OCI-M1 (cell line): ENCODE measurements around the gene ZMYND12.

Source experiments
- DNase-seq: peaks from one replicate; lab custom pipeline; 2025; lab: John Stamatoyannopoulos, UW

Gene ZMYND12

DNA sequence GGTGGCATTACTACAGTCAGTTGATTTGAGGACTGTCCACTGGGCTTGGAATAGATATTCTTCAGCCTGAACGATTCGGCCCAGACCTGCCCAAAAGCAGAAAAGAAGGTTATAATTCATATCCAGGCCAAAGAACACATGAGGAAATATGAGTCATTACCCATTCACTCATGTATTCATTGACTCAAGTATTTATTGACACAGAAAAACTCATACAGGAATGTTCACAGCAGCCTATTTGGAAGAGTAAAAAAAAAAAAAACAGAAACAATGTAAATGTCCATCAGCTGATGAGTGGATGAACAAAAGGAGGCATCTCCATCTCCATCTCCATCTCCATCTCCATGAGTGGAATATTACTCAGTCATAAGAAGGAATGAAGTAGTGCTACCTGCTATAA is 15.9 kb downstream of the ZMYND12 start:
- DNase-seq: no peak

DNA sequence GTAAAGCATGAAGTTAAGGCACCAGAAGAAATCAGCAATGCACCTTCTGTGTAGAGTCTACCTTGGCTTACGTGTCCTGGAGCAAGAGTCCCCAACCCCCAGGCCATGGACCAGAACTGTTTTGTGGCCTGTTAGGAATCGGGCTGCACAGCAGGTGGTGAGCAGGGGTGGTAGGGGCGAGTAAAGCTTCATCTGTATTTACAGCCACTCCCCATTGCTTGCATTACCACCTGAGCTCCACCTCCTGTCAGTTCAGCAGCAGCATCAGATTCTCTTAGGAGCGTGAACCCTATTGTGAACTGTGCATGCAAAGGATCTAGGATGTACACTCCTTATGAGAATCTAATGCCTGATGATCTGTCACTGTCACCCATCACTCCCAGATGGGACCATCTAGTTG is 21.5 kb downstream of the ZMYND12 start:
- no peak for DNase-seq

DNA sequence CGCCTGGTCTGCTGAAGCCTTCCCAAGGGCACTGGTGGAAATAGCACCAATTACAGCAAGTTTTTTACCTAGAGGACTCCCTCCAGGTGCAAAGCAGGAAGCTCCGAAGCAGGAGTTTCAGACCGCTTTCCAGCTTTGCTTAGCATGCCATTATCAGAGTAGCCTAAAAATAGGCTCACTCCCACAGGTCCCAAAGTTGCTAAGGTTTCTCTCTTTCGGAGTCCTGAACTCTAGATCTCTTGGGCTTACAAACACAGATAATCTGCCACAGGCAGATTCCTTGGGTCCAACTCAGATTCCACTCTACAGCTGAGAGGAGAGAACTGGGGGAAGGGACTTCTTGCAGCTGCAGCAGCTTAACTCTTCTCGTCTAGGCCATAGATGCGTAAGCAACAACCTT is 22.5 kb downstream of the ZMYND12 start:
- DNase-seq: no peak

DNA sequence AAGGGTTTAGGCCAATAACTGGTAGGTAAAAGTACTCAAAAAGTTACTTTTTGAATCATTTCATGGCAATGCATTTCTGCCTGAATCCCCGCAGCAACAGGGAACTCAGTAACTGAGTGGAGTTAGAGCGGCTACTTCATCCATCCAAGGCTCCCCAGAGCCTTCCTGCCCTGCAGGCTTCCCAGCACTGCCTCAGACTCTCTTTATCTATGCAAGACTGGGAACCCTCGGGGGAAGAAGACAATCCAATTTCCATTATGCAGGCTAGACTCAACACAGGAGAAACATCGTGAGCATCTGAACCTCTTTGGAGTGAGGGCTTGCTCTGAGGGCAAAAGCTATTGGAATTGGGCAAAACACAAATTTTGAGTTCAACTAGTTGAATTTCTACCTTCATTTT is 23.1 kb downstream of the ZMYND12 start:
- no peak for DNase-seq

DNA sequence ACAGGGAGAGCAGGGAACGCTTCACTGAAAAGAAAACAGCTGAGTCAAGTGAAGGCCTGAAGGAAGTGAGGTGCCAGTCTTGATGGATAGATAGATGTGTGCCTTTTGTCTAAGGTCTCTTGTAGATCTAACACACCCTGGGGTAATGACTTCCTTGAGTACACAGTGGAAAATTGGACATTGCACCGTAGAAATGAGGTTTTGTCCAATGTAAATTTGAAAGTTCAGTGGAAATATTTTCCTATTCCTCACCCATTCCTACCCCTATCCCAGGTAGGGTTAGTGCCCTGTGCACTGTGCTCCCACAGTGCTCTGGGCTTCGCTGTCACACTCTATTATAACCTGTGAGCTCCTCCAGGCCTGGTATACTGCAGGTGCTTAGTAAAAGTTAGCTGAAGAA is 24.3 kb downstream of the ZMYND12 start:
- no peak for DNase-seq

DNA sequence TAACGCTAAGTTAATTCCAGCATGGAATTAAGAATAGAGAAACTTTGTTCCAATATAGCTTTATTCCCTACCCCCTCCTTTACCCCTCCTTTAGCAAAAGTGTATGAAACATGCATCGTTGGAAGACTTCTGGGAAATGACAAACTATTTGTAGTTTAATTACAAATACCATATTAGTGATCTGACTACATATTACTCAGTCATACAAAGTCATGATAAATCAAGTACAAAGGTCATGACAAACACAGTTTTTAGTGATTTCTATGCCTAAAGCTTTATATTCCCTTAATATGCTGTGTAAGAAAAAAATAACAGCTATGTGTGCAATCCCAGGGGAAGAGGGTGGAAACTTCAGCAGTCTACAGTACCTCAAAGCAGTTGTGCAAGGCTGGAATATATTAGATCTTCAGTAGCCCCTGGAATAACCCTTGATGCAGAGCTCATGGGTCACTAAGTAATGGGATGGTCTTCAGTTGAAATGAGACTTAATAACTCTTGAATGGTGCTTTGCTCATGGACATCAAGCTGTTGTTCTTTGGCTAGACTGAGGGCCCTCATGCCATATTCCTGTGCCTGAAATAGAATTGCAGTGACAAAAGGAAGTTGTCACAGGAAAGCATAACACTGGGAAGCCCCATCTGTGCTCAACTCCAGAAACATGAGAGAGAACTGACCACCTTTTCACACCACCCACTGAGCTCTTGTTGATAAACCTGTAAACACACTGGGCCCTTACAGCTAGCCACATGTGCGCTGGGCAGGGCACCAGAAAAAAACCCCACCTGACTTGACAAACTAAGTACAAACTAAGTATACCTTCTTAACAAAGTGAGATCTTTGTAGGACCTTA is 25.3 kb downstream of the ZMYND12 start:
- no peak for DNase-seq

DNA sequence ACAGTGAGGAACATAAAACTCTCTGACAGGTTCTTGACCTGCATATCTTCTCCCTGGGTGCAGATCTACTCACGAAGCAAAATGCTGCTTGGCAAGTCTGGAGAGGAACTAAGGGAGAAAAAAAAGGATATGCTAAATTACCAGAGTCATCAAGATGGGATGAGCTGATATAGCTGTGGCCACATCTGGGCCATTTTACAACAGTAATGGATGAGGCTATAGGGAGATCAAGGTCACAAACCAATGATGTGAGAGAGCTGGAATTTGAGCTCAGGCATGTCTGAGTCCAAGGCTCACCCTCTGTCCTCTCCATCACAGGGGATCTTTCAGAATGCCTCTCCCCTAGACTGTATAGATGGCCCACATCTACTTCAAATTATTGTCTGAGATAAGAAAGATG is 26.2 kb downstream of the ZMYND12 start:
- no peak for DNase-seq

DNA sequence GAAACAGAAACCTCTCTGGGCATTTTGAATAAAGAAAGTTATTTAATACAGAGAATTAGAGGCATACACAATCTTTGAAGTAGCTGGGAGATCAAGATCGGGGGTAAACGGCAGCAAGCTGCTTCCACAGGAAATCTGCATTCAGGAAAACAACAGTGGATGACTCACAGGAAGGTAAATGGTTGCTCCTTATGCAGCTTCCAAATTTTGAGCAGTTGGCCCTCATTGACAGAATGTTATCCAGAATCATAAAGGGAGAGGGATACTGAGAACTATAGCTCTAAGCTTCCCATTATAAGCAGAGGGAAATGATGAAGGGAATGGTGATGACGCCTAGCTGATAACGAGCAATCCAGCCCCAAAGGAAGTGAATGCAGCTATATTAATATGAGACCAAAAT is 28.6 kb downstream of the ZMYND12 start:
- DNase-seq: no peak

DNA sequence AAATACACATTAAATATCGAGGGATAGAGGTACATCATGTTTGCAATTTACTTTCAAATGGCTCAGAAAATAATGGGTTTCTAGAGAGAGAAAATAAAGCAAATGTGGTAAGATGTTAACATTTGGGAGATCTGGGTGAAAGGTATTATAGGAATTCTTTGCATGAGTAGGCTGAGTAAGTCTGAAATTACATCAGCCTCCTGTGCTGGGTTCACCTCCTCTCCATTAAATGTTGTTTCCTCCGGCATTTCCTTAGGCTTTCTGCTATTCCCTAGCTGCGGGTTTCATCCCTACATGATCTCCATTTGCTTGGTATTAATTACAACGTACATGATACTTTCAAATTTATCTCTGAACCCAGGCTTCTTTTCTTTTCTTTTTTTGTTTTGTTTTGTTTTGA is 31.6 kb downstream of the ZMYND12 start:
- DNase-seq: no peak

DNA sequence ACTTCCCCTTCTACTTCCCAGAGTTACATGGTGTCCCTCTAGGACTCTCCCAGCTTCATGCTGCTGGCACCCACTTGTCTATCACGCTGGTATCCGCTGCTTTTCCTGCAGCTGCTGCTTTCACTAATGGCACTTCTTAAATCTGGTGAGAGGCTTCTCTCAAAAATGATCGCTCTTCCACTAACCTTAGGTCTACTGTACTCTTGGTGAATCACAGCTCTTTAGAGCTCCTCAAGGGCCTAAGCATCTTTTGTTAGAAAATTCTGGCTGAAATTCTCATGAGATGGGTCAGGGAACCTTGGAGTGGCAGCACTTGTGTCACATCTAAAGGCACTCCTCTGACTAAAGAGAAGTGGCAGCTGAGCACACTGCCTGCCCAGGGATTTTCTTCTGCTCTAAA is 32.1 kb downstream of the ZMYND12 start:
- no peak for DNase-seq

DNA sequence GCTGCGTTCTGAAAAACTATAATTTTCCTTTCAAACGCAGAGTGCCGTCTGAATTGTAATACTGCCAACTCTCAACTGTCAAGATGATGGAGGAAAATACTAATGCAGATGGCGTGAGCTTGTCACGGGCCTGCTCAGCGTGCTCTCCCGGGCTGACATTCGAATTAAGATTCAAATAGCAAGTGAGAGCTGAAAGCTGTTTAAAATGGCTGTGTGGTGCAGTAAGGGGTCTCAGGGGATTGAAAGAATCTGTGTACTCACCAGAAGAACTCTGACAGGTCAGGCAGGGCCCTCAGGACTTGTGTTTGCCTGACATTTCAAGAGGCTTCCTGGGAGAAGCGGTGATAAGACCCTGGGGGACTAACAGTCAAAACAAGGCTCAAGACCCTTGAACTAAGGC is 33.1 kb downstream of the ZMYND12 start:
- no peak for DNase-seq

DNA sequence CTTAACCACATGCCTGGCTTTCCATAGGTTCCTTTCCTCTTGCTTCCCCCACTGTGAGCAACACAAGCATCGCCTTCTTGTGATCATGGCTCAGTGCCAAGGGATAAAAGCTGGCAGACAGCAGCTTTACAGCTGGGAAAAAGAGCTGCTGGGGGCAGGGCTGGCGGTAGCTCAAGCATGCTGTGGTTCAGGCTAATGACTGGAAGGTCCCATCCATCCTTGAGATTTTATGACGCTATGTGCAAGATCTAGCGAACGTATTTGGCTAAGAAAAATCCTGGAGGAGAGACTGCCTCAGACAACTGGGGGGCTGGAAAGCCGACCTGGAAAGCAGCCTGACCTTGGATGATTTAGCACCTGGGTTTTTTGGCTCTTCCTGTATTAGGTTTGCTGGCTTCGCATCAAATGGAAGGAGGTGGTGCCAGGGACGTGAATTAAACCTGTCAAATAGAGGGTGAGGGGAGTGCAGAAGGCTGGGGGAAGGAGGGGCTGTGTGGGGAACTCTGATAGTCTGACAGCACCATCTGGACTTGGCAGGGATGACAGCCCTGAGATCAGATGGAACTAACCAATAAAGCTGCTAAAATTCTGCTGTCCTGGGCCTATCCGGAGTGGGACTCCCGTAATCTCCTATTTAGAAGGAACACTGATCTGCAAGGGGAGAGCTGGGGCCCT is 34.8 kb downstream of the ZMYND12 start:
- DNase-seq: no peak

DNA sequence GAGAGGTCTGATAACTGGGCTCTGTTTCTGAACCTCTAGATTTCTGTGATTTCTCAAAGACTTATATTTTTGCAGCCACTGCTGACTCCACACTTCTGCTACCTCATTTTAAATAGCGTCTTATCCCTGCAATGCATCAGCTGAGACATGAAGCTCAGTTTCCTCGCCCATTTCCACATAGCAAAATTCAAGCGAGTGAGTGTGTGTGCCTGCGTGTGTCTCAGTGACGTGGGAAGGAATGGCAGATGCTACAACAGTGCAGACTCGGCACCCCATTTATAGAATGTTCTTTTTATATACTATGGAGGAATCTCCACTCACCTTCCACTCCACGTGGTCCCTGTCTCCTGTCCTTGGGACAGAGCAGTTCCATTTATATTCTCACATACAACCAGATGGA is 35.7 kb downstream of the ZMYND12 start:
- no peak for DNase-seq

DNA sequence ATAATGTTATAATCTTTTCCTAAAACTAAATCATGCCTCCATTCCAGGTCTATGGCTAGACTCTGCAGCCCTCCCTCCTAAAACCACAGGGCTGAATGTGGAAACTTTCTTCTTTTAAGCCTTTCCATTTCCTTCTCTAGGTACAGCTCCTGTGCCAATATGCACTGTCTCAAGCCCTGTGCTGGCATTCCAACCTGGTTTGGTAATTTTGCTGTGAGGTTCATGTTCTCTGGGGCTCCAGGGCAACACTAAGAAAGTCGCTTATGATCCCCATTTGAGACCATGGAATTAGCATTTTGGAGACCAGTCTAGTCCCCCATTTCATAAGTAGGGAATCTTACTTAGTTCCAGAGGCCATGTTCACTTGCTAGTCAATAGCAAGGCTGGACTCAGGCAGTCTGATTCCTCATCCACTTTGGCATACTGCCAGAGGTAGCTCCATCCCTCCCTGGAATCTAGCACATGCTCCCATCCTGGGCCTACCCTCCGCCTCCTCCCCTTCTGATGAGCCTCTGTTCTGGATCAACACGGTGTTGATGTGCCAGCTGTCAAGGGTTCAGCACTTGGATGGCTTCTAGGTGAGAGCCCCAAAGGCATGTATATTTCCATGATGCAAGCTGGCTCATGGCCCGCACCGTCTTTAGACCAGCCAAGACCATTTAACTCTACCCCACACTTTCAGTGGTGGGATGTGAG is 36.5 kb downstream of the ZMYND12 start:
- DNase-seq: no peak

DNA sequence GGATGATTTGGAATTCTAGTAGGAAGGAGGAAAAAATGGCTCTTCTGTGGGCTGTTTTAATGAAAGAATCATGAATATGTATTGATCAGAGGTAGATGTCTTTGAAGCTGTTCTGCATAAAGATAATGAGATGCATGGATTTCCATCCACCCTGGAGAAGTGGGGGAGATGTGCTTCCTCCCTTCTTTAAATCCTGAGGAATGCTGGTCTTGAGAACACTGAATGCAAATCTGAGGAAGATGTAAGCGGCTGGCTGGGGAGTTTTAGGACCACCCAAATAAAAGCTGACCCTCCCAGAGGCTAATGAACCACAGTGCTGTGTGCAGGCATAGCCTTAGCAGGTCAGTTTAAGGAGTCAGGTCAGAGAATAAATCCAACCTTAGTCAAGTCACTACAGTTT is 37.3 kb downstream of the ZMYND12 start:
- DNase-seq: no peak

DNA sequence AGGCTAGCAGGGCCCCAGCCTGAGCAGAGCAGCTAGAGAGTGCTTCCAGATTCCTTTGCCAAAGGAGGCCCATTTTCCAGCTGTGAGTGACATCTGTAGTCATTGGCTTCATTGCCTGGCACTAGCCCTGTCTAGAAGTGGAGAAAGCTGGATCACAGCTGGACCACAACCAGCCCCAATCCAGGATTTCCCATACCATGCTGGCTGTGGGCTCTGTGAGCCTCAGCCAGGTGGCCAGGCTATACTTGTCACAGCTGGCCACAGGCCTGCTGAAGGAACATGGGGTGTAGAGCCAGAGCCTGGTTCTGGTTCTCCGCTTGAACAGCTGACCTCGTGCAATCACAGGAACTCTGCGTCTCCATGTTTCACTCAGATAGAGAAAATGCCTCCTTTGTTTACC is 38.7 kb downstream of the ZMYND12 start:
- no peak for DNase-seq

DNA sequence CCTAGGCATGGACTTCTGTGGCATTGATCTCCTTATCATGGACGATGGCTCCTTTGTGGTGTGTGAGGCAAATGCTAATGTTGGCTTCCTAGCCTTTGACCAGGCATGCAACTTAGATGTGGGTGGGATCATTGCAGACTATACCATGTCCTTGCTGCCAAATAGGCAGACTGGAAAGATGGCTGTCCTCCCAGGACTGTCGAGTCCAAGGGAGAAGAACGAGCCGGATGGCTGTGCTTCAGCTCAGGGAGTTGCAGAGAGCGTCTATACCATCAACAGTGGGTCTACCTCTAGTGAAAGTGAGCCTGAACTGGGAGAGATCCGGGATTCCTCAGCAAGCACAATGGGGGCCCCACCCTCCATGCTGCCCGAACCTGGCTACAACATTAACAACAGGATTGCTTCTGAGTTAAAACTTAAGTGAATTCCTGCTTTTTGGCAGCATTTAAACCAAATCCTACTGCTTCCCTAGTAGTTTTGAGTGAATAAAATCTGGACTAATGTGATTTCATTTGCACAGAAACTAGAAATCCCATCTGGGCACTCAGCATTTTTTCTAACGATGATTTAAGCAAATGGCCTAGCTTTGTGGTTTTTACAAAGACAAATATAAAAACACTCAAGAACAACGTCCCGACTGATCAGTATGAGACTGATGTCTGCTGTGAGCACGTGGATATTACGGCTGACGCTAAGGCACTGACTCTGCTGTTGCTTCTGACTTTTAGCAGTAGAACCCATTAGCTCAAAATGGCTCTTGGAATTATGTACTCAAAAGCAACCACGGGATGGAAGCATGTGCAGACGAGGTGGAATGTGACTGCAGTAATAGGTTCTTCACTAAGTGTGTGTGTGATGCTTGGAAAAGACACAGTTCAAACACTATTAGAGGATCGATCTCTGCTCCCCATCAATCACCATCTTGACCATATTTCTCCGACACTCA is 41.0 kb downstream of the ZMYND12 start:
- no peak for DNase-seq

DNA sequence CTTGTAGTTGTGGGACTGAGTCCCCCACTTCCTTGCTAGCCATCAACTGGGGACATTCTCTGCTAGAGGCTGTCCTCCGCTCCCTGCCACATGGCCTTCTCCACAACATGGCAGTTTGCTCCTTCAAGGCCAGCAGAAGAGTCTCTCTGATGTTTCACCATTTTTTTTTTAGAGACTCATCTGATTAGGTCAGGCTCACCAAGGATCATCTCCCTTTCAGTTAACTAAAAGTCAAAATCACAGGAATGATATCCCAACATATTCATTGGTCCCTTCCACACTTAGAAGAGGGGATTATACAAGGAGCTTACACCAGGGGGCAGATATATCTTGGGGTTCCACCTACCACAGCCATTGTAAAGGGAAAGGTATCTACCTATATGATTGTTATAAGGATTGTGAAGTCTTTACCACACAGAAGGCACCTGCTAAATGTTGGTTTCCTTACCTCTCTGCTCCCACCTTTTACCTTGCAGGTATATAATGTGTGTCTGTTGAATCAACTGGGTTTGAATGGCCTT is 51.9 kb downstream of the ZMYND12 start:
- DNase-seq: no peak

DNA sequence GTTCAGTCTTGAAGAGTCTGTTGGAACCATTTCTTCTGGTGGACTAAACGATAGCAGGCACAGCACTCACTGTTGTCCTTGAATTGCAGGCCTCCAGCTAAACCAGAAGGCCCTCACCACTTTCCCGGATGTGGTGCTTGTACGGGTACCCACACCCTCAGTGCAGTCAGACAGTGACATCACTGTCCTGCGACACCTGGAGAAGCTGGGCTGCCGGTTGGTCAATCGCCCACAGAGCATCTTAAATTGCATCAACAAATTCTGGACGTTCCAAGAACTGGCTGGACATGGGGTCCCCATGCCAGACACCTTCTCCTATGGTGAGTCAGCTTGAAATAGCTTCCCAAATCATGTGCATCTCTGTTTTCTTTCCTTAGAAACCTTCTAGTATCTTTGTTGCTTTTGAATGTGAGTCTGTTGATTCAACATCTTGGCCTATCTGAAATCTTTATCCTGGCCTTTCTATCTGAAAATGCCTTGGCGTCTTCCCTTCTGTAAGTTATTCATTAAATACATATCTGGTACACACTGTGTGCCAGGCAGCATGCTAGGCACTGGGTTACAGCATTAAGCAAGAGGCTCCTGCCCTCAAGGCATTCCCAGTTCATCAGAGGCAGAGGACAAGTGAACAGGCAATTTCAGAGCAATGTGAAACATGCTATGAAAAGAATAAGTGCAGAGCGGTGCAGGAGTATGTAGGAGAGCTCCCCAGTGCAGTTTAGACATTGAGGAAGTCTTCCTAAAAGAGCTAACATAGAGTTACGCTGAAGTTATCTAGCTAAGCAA is 56.3 kb downstream of the ZMYND12 start:
- no peak for DNase-seq

DNA sequence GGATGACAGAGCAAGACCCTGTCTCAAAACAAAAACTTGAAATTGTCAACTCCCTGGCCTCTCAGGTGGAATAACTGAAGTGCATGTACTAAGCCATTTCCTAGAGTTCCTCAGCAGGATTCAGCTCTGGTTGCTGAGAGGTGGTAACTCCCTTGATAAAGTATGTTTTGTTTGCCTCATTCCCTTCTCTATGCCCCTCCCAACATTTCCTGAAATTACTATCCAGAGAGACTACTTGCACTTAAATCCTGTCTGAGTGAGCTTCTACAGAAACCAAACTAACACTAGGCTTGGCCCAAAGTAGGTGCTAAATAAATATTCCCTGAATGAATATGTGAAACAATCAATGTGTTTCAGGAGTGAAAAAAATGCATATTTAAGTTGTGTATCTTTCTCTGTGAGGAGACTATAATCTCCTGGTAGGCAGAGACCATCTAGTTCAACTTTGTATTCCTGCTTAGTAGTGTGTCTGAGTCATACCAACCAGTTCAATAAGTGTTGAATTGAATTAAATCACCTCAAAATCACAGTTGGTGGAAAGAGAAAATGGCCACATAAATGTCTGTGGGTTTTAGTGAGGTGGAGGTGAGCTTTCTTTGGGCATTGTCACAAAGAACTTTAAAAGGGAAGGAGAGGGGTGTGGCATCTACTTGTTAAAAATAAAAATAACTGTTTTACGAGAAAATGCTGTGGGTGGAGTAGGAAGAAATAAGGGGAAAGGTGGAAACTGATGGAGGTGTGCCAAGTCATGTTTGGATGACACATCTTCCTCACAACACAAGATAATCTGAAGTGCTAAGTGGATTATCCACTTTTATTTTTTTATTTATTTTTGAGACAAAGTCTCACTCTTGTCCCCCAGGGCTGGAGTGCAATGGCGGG is 62.6 kb downstream of the ZMYND12 start:
- DNase-seq: no peak
